ENCODE measurements around the gene FHIT.
A peak's percentile ranks its signal among the peaks of the same experiment; 100 is the strongest.
"Not testable (repeated sequence)": the region's sequence is repeated elsewhere in the genome, so short reads cannot be mapped to it uniquely, and the experiment has no call there.

The FHIT gene

DNA sequence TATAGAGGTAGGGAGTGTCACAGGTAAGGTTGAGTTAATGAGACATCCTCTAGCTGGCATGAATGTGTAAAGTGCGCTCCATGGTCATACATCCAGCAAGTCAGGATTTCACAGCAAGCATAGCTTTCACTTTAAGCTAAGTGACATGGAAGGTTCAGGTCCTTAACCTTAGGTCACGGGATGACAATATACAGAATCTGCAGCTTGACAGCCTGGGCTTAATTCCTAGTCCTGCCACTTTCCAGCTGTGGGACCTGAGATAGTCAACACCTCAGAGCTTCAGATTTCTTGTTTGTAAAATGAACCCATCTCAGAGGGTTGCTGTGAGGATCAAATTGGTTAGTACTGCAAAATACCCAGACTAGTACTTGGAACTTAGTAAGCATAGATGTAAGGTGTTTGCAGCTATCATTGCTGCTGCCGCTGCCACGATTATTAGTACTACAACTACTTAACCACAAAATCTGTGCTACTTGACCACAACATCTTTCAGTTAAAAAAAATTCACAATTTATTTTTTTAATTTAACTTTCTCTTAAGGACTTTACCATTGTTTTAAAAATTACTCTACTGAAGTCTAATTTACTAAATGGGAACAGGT lies 1311.3 kb downstream of the FHIT start:
- DNase-seq, result no peak

DNA sequence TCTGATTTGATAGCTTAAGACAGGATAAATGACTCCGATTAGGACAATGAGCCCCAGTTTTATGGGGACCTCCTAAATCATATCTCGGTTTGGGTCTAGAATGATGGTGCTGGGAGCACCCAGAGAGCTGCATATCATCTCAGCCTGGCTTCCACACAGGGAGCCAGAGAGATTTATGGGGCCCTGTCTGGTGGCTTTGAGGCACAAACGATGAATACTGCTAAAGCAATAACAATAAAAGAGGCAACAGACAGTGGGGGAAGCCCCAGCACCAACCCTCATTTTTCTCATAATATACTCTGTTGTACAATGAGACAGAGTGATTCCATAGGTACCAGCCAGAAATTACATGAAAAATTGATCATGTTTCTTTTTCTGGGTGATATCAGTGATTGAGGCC lies 1312.4 kb downstream of the FHIT start:
- DNase-seq, result no peak

DNA sequence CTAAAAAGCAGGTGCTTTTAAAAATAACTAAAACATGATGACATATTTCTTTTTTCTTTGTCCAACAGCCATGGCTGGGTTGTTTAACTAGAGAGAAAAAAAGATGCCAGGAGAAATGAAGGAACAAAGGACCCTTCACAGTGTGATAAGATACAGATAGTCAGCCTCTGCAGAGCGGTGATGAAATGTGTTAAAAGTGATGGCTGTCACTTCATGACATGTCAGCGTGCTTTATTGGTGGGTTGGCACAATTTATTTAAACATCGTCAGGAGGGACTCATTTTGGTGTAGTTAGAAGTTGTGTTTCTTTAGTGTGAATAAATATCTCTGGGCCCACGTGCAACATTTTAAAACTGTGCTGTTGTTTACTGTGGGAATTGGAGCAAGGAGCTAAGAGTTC lies 1314.1 kb downstream of the FHIT start:
- DNase-seq, result no peak

DNA sequence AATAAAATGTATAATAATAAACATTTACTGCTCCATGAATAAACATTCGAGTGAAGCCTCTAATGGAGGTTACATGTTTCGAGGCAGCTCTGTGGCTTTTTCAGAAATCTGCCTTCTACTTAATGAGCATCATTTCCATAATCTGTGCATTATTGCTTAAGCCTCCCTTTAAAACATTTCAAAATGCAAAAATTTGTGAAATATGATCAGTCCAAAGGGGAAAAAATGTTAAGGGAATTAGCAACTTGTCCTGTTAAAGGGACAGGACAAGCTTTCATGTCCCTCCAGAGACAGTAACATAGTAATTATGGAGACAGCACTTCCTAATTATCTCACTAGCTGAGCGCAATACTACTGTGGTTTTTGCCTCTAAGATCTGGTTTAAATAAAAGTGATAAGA lies 1314.8 kb downstream of the FHIT start:
- no peak for DNase-seq

DNA sequence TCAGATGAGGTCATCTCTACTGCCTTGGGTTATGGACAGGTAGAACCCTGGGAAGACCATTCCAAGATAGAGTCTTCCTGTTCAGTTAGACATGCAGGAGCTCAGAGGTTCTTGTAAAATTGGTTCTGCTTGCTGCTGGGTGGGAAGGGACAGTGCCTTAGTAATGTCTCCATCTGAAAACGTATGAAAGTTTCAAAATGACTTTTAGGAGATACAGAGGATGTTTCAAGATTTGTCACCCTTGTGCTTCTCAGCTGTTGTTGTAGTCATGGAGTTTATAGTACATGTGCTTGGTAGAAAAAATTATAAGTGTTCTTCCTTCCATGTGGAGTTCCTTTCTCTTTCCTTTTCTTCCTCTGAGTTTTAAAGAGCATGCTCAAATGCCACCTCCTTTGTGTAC lies 1316.2 kb downstream of the FHIT start:
- no peak for DNase-seq

DNA sequence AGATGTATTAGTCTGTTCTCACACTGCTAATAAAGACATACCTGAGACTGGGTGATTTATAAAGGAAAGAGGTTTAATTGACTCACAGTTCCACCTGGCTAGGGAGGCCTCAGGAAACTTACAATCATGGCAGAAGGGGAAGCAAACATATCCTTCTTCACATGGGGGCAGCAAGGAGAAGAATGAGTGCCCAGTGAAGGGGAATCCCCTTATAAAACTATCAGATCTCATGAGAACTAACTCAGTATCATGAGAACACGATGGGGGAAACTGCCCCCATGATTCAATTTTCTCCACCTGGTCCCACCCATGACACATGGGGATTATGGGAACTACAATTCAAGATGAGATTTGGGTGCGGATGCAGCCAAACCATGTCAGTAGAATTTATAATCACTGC lies 1316.7 kb downstream of the FHIT start:
- DNase-seq, result not testable (repeated sequence)

DNA sequence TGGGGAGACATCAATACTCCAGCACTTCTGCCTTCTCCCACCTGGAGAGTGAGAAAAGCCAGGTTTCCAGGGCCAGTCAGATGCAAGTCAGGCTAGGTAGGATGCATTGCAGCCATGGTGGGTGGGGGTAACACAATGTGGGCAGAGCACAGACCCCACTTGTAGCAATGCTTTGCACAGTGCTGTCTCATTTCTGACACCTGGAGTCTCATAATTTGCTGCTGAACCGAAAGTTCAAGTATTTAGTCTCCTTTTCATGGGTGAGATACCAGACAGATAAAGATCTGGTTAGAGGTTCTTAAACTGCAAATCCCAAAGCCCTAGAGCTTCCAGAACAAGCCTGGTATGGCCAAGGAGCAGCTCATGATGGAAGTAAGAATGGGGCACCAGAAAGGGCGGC lies 1321.1 kb downstream of the FHIT start:
- DNase-seq, result no peak

DNA sequence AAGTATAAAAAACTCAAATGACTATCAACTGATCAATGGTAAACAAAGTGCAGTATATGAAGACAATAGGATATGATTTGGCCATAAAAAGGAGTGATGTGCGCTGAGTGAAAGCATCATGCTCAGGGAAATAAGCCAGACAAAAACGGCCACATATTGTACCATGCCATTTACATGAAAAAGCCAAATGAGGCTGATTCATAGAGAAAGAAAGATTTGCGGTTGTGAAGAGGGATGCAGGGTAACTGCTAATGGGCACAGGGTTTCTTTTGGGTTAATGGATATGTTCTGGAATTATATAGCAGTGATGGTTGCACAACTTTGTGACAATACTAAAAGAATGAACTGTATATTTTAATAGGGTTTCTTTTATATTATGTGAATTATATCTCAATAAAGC lies 1324.2 kb downstream of the FHIT start:
- DNase-seq, result no peak

DNA sequence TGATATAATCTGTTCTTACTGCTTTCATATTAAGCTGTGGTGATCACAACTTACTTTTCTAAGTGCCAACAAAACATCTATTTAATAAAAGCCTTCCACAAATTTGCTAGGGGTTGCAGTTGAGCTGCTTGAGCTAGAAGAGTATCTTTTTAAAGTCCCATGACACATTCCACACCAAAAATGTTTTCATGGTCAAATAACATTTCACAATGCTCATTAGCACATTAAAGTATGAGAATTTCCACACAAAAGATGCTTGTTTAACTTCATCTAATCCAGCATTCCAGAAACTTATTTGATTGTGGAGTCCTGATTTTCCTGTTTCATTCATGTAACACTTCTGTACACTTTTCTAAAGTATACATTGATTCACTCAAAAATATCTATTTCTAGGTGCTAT lies 1325.3 kb downstream of the FHIT start:
- no peak for DNase-seq

DNA sequence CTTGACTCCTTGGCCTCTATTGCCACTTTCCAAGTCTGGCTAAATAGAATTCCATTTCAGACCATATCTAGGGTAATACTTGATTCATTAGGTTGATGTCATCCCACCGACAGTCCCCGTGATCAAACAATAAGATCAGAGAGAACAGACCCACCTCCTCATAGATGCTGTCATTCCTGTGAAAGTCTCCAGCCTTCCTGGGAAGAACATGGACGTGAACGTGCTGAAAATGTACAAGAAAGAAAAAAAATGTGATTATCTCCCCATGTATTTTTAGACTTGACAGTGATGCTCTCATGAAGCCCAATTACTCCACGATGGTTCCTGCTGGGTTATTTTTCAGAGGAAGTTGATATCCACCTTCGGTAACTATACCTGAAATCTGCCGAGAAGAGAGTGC lies 1329.1 kb downstream of the FHIT start:
- DNase-seq, result no peak

DNA sequence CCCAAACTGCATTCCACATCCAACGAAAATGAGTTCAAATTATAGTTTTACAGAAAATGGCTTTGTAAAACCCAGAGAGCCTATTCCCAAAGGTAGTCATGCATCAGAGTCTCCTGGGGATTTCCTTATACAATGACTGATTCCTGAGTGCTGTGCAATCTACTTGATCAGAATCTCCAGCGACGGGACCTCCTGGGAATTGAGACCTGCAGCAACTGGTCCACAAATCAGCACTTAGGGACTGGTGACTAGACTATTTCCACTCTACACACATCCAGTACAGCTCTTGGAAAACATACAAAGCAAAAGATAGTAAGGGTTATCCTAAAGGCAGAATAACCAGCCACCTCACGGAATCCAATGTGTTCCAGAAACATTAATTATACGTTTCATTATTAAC lies 1330.4 kb downstream of the FHIT start:
- DNase-seq, result no peak

DNA sequence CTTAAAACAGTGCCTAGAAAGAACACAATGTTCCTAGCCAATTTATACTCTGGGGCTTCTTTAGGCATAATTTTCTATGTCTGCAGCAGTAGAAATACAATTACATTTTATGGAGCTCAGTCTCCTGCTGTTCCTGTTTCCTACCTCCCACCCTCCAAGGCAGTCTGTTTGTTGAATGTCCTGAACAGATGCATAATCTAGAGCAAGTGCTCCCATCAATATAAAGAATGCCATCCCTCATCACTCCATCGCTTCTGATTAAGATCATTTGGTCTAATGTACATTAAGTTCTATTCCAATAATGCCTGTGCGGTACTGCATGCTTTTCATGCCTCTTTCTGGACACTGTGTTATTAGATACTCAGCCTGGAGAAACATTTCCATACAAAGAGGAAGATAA lies 1331.7 kb downstream of the FHIT start:
- no peak for DNase-seq

DNA sequence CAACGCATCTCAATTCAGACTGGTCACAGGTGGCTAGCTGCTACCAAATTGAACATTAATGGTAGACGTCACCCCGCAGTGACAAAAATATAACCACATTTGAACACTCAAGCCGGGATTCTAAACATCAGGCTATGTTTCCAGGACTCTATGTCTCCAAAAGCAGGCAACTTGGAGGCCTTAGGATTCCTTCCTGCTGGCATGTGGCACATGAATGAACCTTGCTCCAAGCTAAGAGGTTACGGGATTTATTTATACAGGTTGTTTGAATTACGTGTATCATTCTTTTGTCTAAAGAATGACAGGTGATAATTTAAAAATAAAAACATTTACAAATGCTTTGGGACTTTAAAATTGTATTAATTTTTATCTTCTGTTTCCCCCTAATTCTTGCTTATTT lies 1337.0 kb downstream of the FHIT start:
- no peak for DNase-seq

DNA sequence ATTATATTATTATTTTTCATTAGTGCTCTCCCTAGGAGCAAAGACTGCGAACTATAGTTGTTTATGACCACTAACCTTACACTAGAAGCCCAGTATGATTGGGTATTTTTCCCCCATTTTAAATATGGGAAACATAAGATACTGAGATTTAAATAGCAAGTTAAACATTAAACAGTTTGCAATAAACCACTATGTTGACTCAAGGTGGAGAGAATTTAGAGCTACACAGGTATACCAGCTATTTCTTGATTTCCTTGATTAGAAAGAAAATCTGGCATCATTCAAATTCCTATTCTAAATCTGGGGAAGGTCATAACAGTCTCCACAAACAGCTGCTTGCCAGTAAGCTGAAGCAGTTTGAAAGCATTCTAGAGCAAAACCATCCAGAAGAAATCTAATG lies 1337.6 kb downstream of the FHIT start:
- DNase-seq, result no peak

DNA sequence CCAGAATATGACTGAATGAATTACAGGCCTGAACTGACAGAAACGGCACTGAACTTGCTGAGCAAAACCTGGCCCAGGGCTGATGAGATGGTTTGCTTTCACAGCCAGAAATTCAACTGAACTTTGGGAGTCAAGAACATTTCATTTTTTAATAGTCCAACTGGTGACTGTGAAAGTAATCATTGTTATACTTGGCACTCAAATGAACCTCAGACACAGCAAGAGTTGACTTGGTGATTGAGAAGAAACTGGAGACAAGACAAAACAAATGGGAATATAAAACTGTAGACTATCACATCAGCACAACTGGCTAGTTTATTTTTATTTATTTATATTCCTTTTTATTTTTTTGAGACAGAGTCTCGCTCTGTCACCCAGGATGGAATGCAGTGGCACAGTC lies 1342.6 kb downstream of the FHIT start:
- no peak for DNase-seq

DNA sequence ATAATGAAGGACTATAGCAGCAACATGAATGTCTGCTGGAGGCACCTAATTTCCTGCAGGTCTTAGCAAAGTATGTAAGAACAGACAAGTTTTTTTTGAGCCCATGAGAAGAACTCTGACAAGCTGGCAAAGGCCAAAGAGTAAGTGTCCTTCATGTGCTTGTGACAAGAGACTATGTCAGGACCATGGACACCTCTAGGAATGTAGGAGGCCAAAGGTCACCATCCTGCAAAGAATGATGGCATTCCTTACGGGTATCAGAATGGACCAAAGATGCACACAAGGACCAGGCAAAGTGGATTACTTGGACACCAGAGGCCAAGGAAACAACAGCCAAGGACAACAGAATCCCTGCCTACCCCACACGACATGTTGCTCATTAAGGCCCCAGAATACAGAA lies 1343.0 kb downstream of the FHIT start:
- no peak for DNase-seq

DNA sequence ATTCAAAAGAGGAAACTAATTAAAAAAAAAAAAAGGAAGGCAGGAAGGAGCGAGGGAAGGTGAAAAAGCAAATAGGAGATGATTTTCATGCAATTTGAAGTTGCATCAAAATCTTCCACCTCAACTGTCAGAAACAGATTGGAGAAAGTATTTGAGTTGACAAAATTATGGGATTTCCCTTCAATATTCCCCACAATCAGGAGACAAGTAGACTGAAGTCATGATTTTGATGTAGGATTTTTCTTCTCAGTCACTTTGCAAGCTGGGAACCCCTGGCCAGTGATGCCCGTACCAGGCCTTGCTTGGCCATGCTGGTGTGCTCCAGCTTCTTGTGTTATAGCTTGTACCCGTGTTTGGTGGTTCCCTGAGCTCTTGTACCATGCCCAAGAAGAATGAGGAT lies 1347.0 kb downstream of the FHIT start:
- no peak for DNase-seq

DNA sequence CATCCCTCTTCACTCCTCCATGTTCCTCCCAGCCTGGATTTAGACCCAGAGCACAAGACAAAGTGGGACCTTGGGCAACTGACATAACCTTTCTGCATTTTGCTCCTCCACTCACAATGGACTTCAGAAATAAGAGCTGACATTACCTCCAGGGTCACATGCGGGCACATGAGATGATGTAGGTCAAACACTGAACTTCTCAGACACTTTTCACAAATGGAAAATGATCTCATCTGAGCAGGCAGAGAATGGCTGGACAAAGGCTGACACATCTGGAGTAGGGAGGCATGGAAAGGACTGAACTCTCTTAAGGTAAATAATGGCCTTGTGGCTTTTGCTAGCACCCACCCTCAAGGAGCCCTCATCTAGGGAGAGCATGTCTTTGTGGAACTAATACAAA lies 1352.2 kb downstream of the FHIT start:
- DNase-seq, result no peak

DNA sequence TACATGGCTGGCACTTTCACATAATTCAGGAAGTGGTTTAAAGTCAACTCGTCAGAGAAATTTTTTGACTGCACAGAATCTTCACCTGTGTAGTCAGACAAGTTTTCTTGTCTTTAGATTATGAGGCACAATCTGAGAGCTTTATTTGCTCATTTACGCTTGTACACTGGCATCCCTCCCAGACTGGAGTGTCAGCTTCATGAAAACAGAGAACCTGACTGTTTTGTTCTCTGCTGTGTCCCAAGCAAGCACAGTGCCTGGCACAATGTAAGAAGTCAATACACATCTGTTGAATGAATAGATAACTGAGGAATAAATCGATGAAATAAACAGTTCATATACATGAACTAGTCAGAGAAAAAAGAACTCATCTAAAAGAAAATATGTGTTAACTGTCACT lies 1355.3 kb downstream of the FHIT start:
- DNase-seq, result no peak

DNA sequence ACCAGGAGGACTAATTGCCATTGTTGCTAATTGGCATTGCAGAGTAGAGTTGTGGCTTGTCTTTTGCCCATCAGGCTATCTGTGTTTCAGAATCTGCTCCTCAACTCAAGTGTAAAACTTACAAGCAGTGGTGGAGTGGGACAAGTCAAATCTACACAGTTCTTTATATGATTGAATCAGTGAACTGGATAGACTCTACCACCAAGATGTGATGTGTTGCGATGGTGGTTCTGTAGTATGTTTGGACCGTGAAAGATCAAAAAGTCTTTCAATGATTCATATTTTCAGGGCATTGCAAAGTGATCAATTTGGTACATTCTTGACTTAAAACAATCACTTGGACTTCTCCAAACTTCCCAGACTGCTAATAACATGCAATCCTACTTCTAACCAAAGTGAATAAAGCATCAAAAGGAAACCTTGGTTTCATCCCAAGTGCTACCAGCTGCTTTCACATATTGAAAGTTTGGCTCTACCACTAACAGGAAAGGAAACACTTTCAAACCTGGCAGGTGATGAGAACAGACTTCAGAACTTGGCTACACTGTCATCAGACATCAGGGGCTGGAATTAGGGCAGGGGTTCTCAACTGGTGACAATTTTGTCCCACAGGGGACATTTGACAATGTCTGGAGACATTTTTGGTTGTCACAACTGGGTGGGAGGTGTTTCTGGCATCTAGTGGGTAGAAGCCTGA lies 1356.7 kb downstream of the FHIT start:
- no peak for DNase-seq

DNA sequence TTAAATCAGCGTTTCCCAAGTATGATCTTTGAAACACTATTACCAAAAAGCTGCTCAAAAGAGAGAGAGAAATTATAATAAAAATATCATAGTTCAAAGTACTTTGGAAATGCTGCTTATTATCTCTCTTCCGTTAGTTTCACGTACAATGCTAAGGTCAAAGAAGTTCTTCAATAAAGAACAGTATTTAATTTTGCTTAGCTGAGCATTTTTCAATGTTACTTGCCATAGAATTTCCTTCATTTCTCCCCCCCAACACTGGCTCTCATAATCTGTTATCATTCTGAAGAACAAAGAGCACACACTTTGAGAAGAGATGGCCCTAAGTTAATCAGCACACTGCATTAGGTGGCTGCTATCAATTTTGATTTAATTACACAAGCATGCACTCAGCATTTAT lies 1360.6 kb downstream of the FHIT start:
- no peak for DNase-seq

DNA sequence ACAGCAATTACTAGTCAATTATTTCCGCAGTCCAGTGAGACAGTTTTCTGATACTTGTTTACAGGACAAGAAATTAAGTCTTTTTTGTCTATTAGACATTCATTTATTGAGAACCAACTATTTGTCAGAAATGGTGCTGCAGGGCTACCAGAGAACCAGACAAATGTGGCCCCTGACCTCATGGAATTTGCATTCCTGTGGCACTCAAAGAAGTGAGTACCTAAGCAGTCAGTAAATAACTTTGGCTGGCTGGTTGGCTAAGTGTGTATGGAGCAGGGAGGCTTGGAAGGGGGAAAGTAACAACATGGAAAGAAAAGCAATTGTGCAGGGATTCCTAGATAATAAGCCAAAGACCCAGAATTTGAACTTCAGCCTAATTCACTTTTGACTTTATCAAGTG lies 1364.5 kb downstream of the FHIT start:
- DNase-seq, result no peak

DNA sequence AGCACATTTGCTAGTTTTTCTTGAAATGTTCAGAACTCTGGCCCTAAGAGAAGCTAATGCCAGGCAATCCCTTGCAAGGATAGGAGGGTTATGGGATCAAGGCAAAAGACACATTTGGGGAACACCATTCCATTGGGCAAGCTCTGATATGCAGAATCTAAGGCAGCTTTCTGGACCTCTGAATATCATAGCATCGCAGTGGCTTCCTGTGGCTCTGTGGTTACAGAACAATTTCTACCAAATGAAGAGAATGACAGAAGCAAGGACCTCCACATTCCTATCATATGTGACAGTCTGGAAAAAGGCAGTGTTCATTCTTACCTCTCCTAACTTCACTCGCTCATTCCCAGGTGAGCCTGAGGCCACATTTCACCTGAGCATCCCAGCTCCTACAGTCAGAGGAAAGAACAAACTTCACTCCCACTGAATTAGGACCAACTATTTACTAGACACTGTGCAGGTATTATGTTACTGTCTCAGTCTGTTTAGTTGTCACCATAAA lies 1365.3 kb downstream of the FHIT start:
- no peak for DNase-seq

DNA sequence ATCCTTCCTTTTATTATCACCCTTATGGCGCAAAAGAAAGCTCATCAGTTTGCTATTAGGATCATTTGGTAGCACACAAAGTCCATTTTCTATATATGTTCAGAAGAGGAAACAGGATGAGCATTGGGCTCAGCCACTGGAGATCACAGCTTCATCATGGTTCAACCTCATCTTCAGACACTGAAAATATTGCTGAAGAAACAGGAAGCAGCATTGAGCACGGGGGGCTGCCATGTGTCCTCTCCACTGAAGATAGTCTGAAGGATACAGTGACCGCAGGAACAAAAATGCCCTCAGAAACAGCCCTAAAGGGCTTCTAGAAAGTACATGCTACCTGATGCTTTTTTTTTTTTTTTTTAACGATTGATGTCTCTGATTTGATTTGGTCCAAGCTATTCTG lies 1366.2 kb downstream of the FHIT start:
- DNase-seq, result peak; percentile 75

DNA sequence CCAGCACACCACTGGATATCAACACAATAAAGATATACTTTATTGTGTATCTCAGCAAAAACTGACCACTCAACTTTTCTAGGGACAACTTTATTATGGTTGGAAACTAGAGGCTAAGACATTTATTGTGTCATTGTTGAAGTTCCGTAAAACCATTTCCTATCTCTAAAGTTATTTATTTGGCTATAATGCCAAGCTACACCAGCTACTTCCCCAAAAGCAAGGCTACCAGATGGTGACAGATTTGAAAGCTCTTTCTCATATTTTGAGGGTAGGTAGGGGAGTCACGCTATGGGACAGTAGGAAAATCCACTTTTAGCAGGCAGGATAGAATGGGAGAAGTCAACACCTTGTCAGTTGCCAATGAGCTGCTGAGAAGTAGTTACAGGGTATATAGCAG lies 1366.8 kb downstream of the FHIT start:
- peak; percentile 93 for DNase-seq
